Measurements from ENCODE around the gene MAGEA8.

- TF ChIP-seq CTCF (IDR thresholded peaks at IDR 0.05; ENCODE audit: low read length) (no peak), EZH2 (IDR thresholded peaks at IDR 0.05; ENCODE audit: borderline replicate concordance, low read length) (no peak)
Measured at GRCh38 chrX:149898554-149898953, 17.6 kb downstream of the MAGEA8 start.

All from OCI-LY1 (cell line).